Measurements from ENCODE around the gene EML6. TPM values are rescaled to one million over a fixed set of nuclear protein-coding genes. Genes with fewer than 3 reads are reported as not detected.

Gene EML6
- polyA plus RNA-seq, 1 of the 3 experiments (the other 2 are of a cell fraction), result 1.1 TPM

- Histone ChIP-seq H3K36me3 (replicated peaks in 1 of 2; ENCODE audit: control insufficient read depth in 1 of 2, insufficient read depth in 2 of 2, low read length in 1 of 2) (no peaks in the 10 kb centered on the region), H3K27ac (ENCODE audit: low read depth in 2 of 2, low read length in 1 of 2) (no peak overlapping the region), H3K4me3 (ENCODE audit: low read depth in 2 of 2, low read length in 1 of 2) (no peak overlapping the region), H3K9me2 (no peaks in the 10 kb centered on the region), H3K9me3 (no peaks in the 10 kb centered on the region), H3K9ac (no peak overlapping the region), H3K4me1 (ENCODE audit: control insufficient read depth in 1 of 2, insufficient read depth in 2 of 2, low read depth in 1 of 2, low read length in 1 of 2) (no peaks in the 10 kb centered on the region; a peak in 2 of 4 replicates), H4K20me1 (ENCODE audit: insufficient read depth) (no peaks in the 10 kb centered on the region), H3K79me2 (ENCODE audit: insufficient read depth) (no peaks in the 10 kb centered on the region), H2AFZ (ENCODE audit: low read depth) (no peak overlapping the region), H3K4me2 (no peak overlapping the region), H3F3A (replicated peaks; ENCODE audit: insufficient read depth) (no peaks in the 10 kb centered on the region), H3K27me3 (ENCODE audit: insufficient read depth) (no peaks in the 10 kb centered on the region)
- CTCF ChIA-PET, result interaction anchor here (1.5 to 5.0 kb wide), 2 partner anchors 601 to 602 kb away, joined by 6 to 93 read pairs; no protein-coding TSS in a partner anchor
- no peak for DNase-seq
- POLR2A ChIA-PET, result no interaction called here
- TF ChIP-seq JUND (IDR thresholded peaks at IDR 0.05), result no peak
- no peak for TF ChIP-seq MAX (IDR thresholded peaks at IDR 0.05; ENCODE audit: low read depth)
- TF ChIP-seq GATA2 (CRISPR knock-in tag; IDR thresholded peaks at IDR 0.05), result no peak
- no peak for TF ChIP-seq MEF2A (IDR thresholded peaks at IDR 0.05; ENCODE audit: borderline replicate concordance, low read depth)
- no peak for TF ChIP-seq CHD2 (IDR thresholded peaks at IDR 0.05; ENCODE audit: low read length, partially characterized antibody)
- TF ChIP-seq TEAD4 (IDR thresholded peaks at IDR 0.05; ENCODE audit: borderline replicate concordance, insufficient read depth), result no peak
- TF ChIP-seq MXI1 (IDR thresholded peaks at IDR 0.05; ENCODE audit: low read depth, low read length), result no peak
- TF ChIP-seq REST (IDR thresholded peaks at IDR 0.05; ENCODE audit: low read depth, low read length), result no peak
- no peak for TF ChIP-seq RAD21 (IDR thresholded peaks at IDR 0.05; ENCODE audit: low read length)
- TF ChIP-seq TAF1 (IDR thresholded peaks at IDR 0.05; ENCODE audit: borderline replicate concordance, low read depth, low read length), result no peak
- no peak for TF ChIP-seq POLR2AphosphoS5 (IDR thresholded peaks at IDR 0.05; ENCODE audit: low read depth, low read length)
- WGBS (ENCODE audit: low lambda C conversion rate), result 85% methylated on average over 27 of the region's 35 CpGs
Observed at GRCh38 chr2:54708584-54709335, 14.7 kb upstream of the EML6 start.

- Histone ChIP-seq H4K20me1 (ENCODE audit: insufficient read depth) (no peaks in the 10 kb centered on the region), H3K4me2 (no peak overlapping the region), H3K27ac (ENCODE audit: low read depth in 2 of 2, low read length in 1 of 2) (no peak overlapping the region), H2AFZ (ENCODE audit: low read depth) (no peak overlapping the region), H3K79me2 (ENCODE audit: insufficient read depth) (no peaks in the 10 kb centered on the region), H3K4me1 (ENCODE audit: control insufficient read depth in 1 of 2, insufficient read depth in 2 of 2, low read depth in 1 of 2, low read length in 1 of 2) (no peaks in the 10 kb centered on the region; a peak in 2 of 4 replicates), H3K9ac (no peak overlapping the region), H3F3A (replicated peaks; ENCODE audit: insufficient read depth) (no peaks in the 10 kb centered on the region), H3K9me3 (no peaks in the 10 kb centered on the region), H3K36me3 (replicated peaks in 1 of 2; ENCODE audit: control insufficient read depth in 1 of 2, insufficient read depth in 2 of 2, low read length in 1 of 2) (no peaks in the 10 kb centered on the region), H3K4me3 (ENCODE audit: low read depth in 2 of 2, low read length in 1 of 2) (no peak overlapping the region), H3K27me3 (ENCODE audit: insufficient read depth) (no peaks in the 10 kb centered on the region), H3K9me2 (no peaks in the 10 kb centered on the region)
- DNase-seq, result no peak
- TF ChIP-seq NRF1 (IDR thresholded peaks at IDR 0.05; ENCODE audit: low read depth, low read length) (no peak), RCOR1 (IDR thresholded peaks at IDR 0.05; ENCODE audit: low read length) (no peak), EP300 (IDR thresholded peaks at IDR 0.05; ENCODE audit: borderline replicate concordance in 1 of 2, low read depth in 1 of 2, low read length in 1 of 2) (no peak), POLR2AphosphoS5 (IDR thresholded peaks at IDR 0.05; ENCODE audit: low read depth, low read length) (no peak)
- ChIA-PET POLR2A (no interaction called here), CTCF (interaction anchor here (1.5 kb wide), 1 partner anchor 602 kb away, joined by 6 read pairs; no protein-coding TSS in a partner anchor)
- WGBS (ENCODE audit: low lambda C conversion rate), result 86% methylated on average over 3 of the region's 18 CpGs
Observed at GRCh38 chr2:54709336-54709809, 14.1 kb upstream of the EML6 start.

Measured in SK-N-SH (cell line).